Memory B cell (primary cell): ENCODE data around the gene LRP8.
A peak's percentile ranks its signal among the peaks of the same experiment; 100 is the strongest.
"Not testable (repeated sequence)": the region's sequence is repeated elsewhere in the genome, so short reads cannot be mapped to it uniquely, and the experiment has no call there.

Experiments
- ATAC-seq: fragments of 150-1000 bp; cut with Tn5 transposase; 2 replicates; pipeline ENCODE4 v1.10.0; 2021; ENCODE audit warnings: low read depth, mild to moderate bottlenecking, moderate library complexity
- DNase-seq, 2 donors: peaks; one replicate each; pipeline ENCODE4 v3.0.0; 2022; ENCODE audit warnings: low spot score in 2 of 2
- H3K27ac Mint-ChIP-seq: one replicate; pipeline ENCODE4 v1.8.0; 2022; ENCODE audit warnings: mild to moderate bottlenecking, moderate library complexity, mixed read lengths
- H3K27me3 Mint-ChIP-seq: one replicate; pipeline ENCODE4 v1.8.0; 2022; ENCODE audit warnings: mixed read lengths
- H3K36me3 Mint-ChIP-seq: one replicate; pipeline ENCODE4 v1.8.0; 2022; ENCODE audit warnings: mild to moderate bottlenecking, mixed read lengths
- H3K4me1 Mint-ChIP-seq: one replicate; pipeline ENCODE4 v1.8.0; 2022; ENCODE audit warnings: mixed read lengths
- H3K4me3 Mint-ChIP-seq: one replicate; pipeline ENCODE4 v1.8.0; 2022; ENCODE audit warnings: mild to moderate bottlenecking, moderate library complexity, mixed read lengths
- H3K9me3 Mint-ChIP-seq: one replicate; pipeline ENCODE4 v1.8.0; 2022; ENCODE audit warnings: mixed read lengths

The LRP8 gene

GRCh38 chr1:53241828-53242227, 86.0 kb downstream of the LRP8 start:
- no peaks in the 10 kb centered on the region for H3K27me3 Mint-ChIP-seq
- no peak overlapping the region for H3K4me3 Mint-ChIP-seq
- H3K4me1 Mint-ChIP-seq, result peaks cover 22% of the 10 kb centered on the region
- H3K36me3 Mint-ChIP-seq, result peaks cover 5% of the 10 kb centered on the region
- H3K27ac Mint-ChIP-seq, result no peak overlapping the region
- ATAC-seq (no peak), DNase-seq (no peak)
- no peaks in the 10 kb centered on the region for H3K9me3 Mint-ChIP-seq

- peak; percentile 98 for ATAC-seq
- H3K36me3 Mint-ChIP-seq, result peaks cover 11% of the 10 kb centered on the region
- H3K4me1 Mint-ChIP-seq, result peaks cover 20% of the 10 kb centered on the region
- H3K27me3 Mint-ChIP-seq, result no peaks in the 10 kb centered on the region
- peak within 1 kb of the TSS; percentile 98 for H3K27ac Mint-ChIP-seq
- peak within 1 kb of the TSS; percentile 99 for H3K4me3 Mint-ChIP-seq
- H3K9me3 Mint-ChIP-seq, result no peaks in the 10 kb centered on the region
- DNase-seq, result peak; percentile 90 to 98
Measured at GRCh38 chr1:53238197-53239155, 89.4 kb downstream of the LRP8 start, which contains the start of gene MAGOH. Gene MAGOH (minus strand): TSS chr1:53238518. CDS start chr1:53238448, 70 bp downstream.

DNA sequence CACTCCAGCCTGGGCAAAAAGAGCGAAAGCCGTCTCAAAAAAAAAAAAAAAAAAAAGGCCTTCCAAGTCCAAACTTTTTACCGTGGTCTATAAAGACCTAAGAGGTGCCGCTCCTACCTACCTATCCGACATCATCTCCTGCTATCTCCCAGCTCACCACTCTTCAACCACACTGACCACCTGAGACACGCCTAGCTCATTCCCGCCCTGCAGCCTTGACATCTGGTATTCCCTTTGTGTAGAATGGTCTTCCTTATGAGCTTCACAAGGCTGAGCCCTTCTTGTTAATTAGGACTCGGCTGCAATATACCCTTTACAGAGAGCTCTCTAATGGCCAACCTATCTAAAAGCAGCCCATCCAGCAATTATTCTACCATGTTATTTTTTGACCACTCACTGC, 90.2 kb downstream of the LRP8 start:
- ATAC-seq, result no peak
- Mint-ChIP-seq H3K4me3 (peak overlapping the region; percentile 99), H3K36me3 (peaks cover 14% of the 10 kb centered on the region), H3K27me3 (no peaks in the 10 kb centered on the region), H3K27ac (peak overlapping the region; percentile 98), H3K9me3 (no peaks in the 10 kb centered on the region), H3K4me1 (peaks cover 20% of the 10 kb centered on the region)
- DNase-seq, result no peak

DNA sequence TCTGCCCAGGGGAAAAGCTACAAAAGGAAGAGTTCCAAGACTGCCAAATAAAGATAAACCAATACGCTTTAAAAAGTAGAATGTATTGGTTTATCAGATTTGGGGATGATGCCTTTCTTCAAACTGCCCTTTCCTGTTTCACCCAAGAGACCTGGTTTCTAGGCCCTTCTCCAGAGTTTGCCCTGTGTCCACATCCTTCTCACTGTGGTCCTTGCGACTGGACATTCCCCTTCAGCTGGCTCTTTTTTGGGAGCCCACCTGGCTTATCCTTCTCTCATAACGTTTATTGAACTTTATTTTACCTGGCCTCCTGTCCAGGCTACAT, 106.9 kb downstream of the LRP8 start:
- ATAC-seq (no peak), DNase-seq (no peak)
- Mint-ChIP-seq H3K27ac (peak overlapping the region; percentile 97), H3K9me3 (no peaks in the 10 kb centered on the region), H3K36me3 (peaks cover 9% of the 10 kb centered on the region), H3K27me3 (no peaks in the 10 kb centered on the region), H3K4me1 (peaks cover 14% of the 10 kb centered on the region), H3K4me3 (peak overlapping the region; percentile 93)

- ATAC-seq, result peak; percentile 90
- Mint-ChIP-seq H3K9me3 (no peaks in the 10 kb centered on the region), H3K27me3 (no peaks in the 10 kb centered on the region), H3K4me1 (peaks cover 14% of the 10 kb centered on the region), H3K27ac (peak within 1 kb of the TSS; percentile 97), H3K36me3 (peaks cover 9% of the 10 kb centered on the region), H3K4me3 (peak within 1 kb of the TSS; percentile 93)
- peak; percentile 91 to 98 for DNase-seq
Measured at GRCh38 chr1:53220171-53220961, 107.5 kb downstream of the LRP8 start, which contains the start of gene CZIB. Gene CZIB (minus strand): TSS chr1:53220634. CDS start chr1:53220575, 59 bp downstream.

DNA sequence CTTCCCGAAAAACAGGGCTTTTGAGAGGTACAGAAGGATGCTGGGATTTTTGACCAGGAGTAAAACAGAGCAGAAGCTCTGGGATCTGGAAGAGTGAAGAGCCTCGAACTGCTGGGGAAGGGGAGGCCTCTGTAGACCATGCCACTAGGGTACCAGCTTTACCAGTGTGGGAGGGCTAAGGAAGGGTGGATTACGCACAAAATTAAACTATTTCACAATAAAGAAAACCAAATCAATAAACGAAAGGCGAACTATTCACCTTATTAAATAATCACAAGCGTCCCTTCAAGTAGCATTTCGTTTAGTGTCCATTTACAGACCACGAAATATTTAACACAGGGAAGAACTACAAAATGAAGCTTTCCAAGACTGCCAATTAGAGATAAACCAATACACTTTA, 108.2 kb downstream of the LRP8 start:
- Mint-ChIP-seq H3K9me3 (no peaks in the 10 kb centered on the region), H3K4me1 (peaks cover 14% of the 10 kb centered on the region), H3K4me3 (peak overlapping the region; percentile 93), H3K27me3 (no peaks in the 10 kb centered on the region), H3K36me3 (peaks cover 9% of the 10 kb centered on the region), H3K27ac (peak overlapping the region; percentile 97)
- no peak for ATAC-seq
- no peak for DNase-seq

GRCh38 chr1:53218201-53218600, 109.7 kb downstream of the LRP8 start:
- H3K4me1 Mint-ChIP-seq, result peaks cover 14% of the 10 kb centered on the region
- H3K9me3 Mint-ChIP-seq, result no peaks in the 10 kb centered on the region
- H3K27me3 Mint-ChIP-seq, result no peaks in the 10 kb centered on the region
- peaks cover 14% of the 10 kb centered on the region for H3K36me3 Mint-ChIP-seq
- ATAC-seq (no peak), DNase-seq (no peak)
- peak overlapping the region; percentile 69 for H3K27ac Mint-ChIP-seq
- H3K4me3 Mint-ChIP-seq, result no peak overlapping the region

DNA sequence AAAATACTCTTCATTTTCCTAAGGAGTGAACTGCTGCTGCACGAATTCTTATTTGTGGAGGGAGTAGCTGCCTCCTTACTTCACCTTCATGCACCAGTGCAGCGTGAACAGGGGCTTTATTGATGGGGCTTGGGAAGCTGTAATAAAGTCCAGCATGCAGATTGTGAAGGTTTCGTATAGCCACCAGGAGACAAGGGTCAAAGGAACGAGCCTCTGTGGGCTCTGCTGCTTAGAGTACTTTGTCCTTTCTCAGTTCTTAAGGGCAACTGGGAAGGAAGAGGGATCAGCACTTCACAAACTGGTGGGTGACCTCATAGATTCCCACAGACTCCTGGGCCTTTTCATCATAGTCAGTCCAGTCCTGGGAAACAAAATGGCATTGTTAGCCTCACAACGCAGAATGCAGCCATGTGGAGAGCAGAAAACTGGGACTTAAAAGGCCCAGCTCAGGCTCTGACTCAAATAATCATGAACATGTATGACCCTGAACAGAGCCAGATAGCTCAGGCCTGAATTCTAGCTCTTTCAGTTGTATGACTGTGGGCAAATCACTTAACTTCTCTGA, 113.4 kb downstream of the LRP8 start:
- H3K9me3 Mint-ChIP-seq, result no peaks in the 10 kb centered on the region
- H3K36me3 Mint-ChIP-seq, result peaks cover 35% of the 10 kb centered on the region
- H3K27me3 Mint-ChIP-seq, result no peaks in the 10 kb centered on the region
- H3K4me3 Mint-ChIP-seq, result no peak overlapping the region
- H3K4me1 Mint-ChIP-seq, result peaks cover under 1% of the 10 kb centered on the region
- DNase-seq, result no peak
- no peak for ATAC-seq
- H3K27ac Mint-ChIP-seq, result no peak overlapping the region

GRCh38 chr1:53210954-53211353, 116.9 kb downstream of the LRP8 start:
- ATAC-seq (no peak), DNase-seq (no peak)
- no peak overlapping the region for H3K4me3 Mint-ChIP-seq
- no peaks in the 10 kb centered on the region for H3K27me3 Mint-ChIP-seq
- H3K9me3 Mint-ChIP-seq, result peaks cover 4% of the 10 kb centered on the region
- H3K36me3 Mint-ChIP-seq, result peaks cover 46% of the 10 kb centered on the region
- no peaks in the 10 kb centered on the region for H3K4me1 Mint-ChIP-seq
- no peak overlapping the region for H3K27ac Mint-ChIP-seq

- DNase-seq, result no peak
- no peaks in the 10 kb centered on the region for H3K4me1 Mint-ChIP-seq
- no peaks in the 10 kb centered on the region for H3K27me3 Mint-ChIP-seq
- ATAC-seq, result no peak
- peaks cover 49% of the 10 kb centered on the region for H3K36me3 Mint-ChIP-seq
- peaks cover 4% of the 10 kb centered on the region for H3K9me3 Mint-ChIP-seq
- H3K27ac Mint-ChIP-seq, result no peak overlapping the region
- H3K4me3 Mint-ChIP-seq, result no peak overlapping the region
Measured at GRCh38 chr1:53210352-53210751, 117.5 kb downstream of the LRP8 start.

DNA sequence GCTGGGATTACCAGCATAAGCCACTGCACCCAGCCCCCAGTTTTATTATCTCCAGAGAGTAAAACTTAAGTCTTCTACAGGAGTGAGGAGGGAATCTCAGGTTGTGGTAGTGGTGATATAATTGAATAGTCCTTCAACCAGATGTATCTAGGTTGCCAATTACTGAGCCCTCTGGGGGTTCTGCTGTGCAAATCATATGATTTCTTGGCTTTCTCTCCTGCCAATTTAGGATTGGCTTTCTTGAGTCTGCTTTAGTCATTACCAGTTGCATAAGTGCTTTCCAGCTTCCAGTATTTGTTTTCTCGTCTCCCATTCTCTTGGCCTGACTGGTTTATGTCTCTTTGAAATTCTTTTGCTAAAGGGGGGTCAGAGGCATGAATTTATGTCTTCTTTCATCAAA, 120.1 kb downstream of the LRP8 start:
- H3K27ac Mint-ChIP-seq, result no peak overlapping the region
- H3K9me3 Mint-ChIP-seq, result peaks cover 10% of the 10 kb centered on the region
- no peaks in the 10 kb centered on the region for H3K27me3 Mint-ChIP-seq
- H3K36me3 Mint-ChIP-seq, result peaks cover 67% of the 10 kb centered on the region
- no peak for ATAC-seq
- no peak overlapping the region for H3K4me3 Mint-ChIP-seq
- DNase-seq, result no peak
- peaks cover 3% of the 10 kb centered on the region for H3K4me1 Mint-ChIP-seq

GRCh38 chr1:53206735-53207379, 121.0 kb downstream of the LRP8 start:
- no peak for ATAC-seq
- Mint-ChIP-seq H3K27ac (no peak overlapping the region), H3K4me1 (peaks cover 3% of the 10 kb centered on the region), H3K27me3 (no peaks in the 10 kb centered on the region), H3K36me3 (peaks cover 65% of the 10 kb centered on the region), H3K9me3 (peaks cover 10% of the 10 kb centered on the region), H3K4me3 (no peak overlapping the region)
- no peak for DNase-seq

DNA sequence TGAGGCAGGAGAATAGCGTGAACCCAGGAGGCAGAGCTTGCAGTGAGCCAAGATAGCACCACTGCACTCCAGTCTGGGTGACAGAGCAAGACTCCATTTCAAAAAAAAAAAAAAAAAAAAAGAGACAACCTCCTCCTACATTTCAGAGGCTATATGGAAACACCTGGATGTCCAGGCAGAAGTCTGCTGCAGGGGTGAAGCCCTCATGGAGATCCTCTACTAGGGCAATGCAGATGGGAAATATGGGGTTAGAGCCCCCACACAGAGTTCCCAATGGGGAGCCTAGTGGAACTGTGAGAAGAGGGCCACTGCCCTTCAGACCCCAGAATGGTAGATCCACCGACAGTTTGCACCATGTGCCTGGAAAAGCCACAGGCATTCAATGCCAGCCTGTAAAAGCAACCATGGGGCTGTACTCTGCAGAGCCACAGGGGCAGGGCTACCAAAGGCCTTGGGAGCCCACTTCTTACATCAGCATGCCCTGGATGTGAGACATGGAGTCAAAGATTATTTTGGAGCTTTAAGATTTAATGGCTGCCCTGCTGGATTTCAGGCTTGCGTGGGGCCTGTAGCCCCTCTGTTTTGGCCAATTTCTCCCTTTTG, 121.7 kb downstream of the LRP8 start:
- DNase-seq, result not testable (repeated sequence)

More for the DNA sequence above, 121.7 kb downstream of the LRP8 start:
- Mint-ChIP-seq H3K36me3 (peaks cover 62% of the 10 kb centered on the region), H3K9me3 (peaks cover 10% of the 10 kb centered on the region)
- ATAC-seq, H3K27ac Mint-ChIP-seq, H3K4me3 Mint-ChIP-seq, H3K27me3 Mint-ChIP-seq, H3K4me1 Mint-ChIP-seq: not testable (repeated sequence)
